ENCODE measurements around the gene DUSP1.

- TF ChIP-seq CTCF (IDR thresholded peaks at IDR 0.05) (no peak), POLR2A (IDR thresholded peaks at IDR 0.05) (no peak)
Measured at GRCh38 chr5:172756764-172757393, 14.1 kb downstream of the DUSP1 start.

Data from body of pancreas (tissue), 4 donors.